HepG2 (cell line): ENCODE data around the gene TP73. TPM values are rescaled to one million over a fixed set of nuclear protein-coding genes. Genes with fewer than 3 reads are reported as not detected.

Experiments
- BCL3 ChIP-seq: sonication (generic); formaldehyde crosslinking; IDR thresholded peaks from 2 replicates; pipeline ENCODE4 v1.5.1; 2020; ENCODE audit warnings: mild to moderate bottlenecking, missing genetic modification reagents, moderate library complexity
- HMGXB4 ChIP-seq, 2 experiments: sonication (generic) in 1 of 2; formaldehyde crosslinking in 1 of 2; IDR thresholded peaks; 2 replicates each; pipeline versions ENCODE4 v1.4.0 to v1.6.1; 2018 to 2020; ENCODE audit warnings: missing genetic modification reagents in 2 of 2, borderline replicate concordance in 1 of 2, low read depth in 1 of 2, mild to moderate bottlenecking in 1 of 2, missing biosample characterization in 1 of 2
- JDP2 ChIP-seq: sonication (generic); formaldehyde crosslinking; IDR thresholded peaks from 2 replicates; pipeline ENCODE4 v1.8.1; 2022; ENCODE audit warnings: missing genetic modification reagents, borderline replicate concordance
- POLR2AphosphoS5 ChIP-seq: IDR thresholded peaks from 2 replicates; pipeline ENCODE4 v1.6.1; 2012; ENCODE audit warnings: low read depth, low read length
- TOPORS ChIP-seq: sonication (generic); formaldehyde crosslinking; IDR thresholded peaks from 2 replicates; pipeline ENCODE4 v1.8.0; 2023; ENCODE audit warnings: mild to moderate bottlenecking, missing genetic modification reagents
- WIZ ChIP-seq: sonication (generic); formaldehyde crosslinking; IDR thresholded peaks from 2 replicates; pipeline ENCODE4 v1.5.1; 2020; ENCODE audit warnings: mild to moderate bottlenecking, missing genetic modification reagents
- ZBTB46 ChIP-seq: sonication (generic); formaldehyde crosslinking; IDR thresholded peaks from 2 replicates; pipeline ENCODE4 v1.4.0; 2020; ENCODE audit warnings: mild to moderate bottlenecking, missing genetic modification reagents, borderline replicate concordance
- ZNF354B ChIP-seq: sonication (generic); formaldehyde crosslinking; IDR thresholded peaks from 2 replicates; pipeline ENCODE4 v1.8.0; 2022; ENCODE audit warnings: mild to moderate bottlenecking, missing genetic modification reagents
- ZNF513 ChIP-seq: sonication (generic); formaldehyde crosslinking; conservative IDR thresholded peaks from 2 replicates; pipeline ENCODE4 v1.5.0; 2020; ENCODE audit warnings: missing genetic modification reagents
- ZNF878 ChIP-seq: sonication (generic); formaldehyde crosslinking; IDR thresholded peaks from 2 replicates; pipeline ENCODE4 v1.8.1; 2023; ENCODE audit warnings: mild to moderate bottlenecking, missing genetic modification reagents, moderate library complexity
- polyA plus RNA-seq, 8 experiments: library from polyadenylated mRNA; depleted of rRNA in 3 of 8; stranded (reverse) in 7 of 8; unstranded in 1 of 8; fragments of >200 nt; fragmentation: Illumina TruSeq in 4 of 8; extraction: Trizol in 4 of 8; gene quantifications; 2 replicates each; pipeline versions ENCODE4 v1.2.1 to v1.2.3, GENCODE V29; 2011 to 2016; ENCODE audit warnings: low read depth in 4 of 8, missing spikeins in 1 of 8, mixed read lengths in 1 of 8; ENCODE audit not compliant: insufficient read depth in 1 of 8
- total RNA-seq, 5 experiments: library from RNA; depleted of rRNA; stranded (reverse); fragments of >200 nt; fragmentation: Illumina TruSeq; extraction: Trizol; gene quantifications; 2 replicates each; pipeline ENCODE4 v1.2.3, GENCODE V29; 2016; ENCODE audit warnings: low read depth in 1 of 5
- TF ChIP-seq, protein P1 (sequence below): sonication (generic); formaldehyde crosslinking; IDR thresholded peaks from 2 replicates; pipeline ENCODE4 v1.8.0; 2022; ENCODE audit warnings: missing genetic modification reagents, mild to moderate bottlenecking, moderate library complexity, borderline replicate concordance
- TF ChIP-seq, protein P2 (sequence below): sonication (generic); formaldehyde crosslinking; IDR thresholded peaks from 2 replicates; pipeline ENCODE4 v1.8.1; 2023; ENCODE audit warnings: mild to moderate bottlenecking, moderate library complexity, missing genetic modification reagents
- TF ChIP-seq, protein P3 (sequence below): sonication (generic); formaldehyde crosslinking; IDR thresholded peaks from 2 replicates; pipeline ENCODE4 v1.5.1; 2020; ENCODE audit warnings: missing genetic modification reagents, mild to moderate bottlenecking, borderline replicate concordance
- TF ChIP-seq, protein P4 (sequence below): sonication (generic); formaldehyde crosslinking; IDR thresholded peaks from 2 replicates; pipeline ENCODE4 v1.9.0; 2022; ENCODE audit warnings: low read depth, missing genetic modification reagents

TP73 gene
- total and polyA plus RNA-seq, 2 of the 13 experiments (the other 11 are each of a cell fraction or from before 2014, with no cell fraction given): 0.49 to 1.1 TPM

- TF ChIP-seq, protein P1, sequence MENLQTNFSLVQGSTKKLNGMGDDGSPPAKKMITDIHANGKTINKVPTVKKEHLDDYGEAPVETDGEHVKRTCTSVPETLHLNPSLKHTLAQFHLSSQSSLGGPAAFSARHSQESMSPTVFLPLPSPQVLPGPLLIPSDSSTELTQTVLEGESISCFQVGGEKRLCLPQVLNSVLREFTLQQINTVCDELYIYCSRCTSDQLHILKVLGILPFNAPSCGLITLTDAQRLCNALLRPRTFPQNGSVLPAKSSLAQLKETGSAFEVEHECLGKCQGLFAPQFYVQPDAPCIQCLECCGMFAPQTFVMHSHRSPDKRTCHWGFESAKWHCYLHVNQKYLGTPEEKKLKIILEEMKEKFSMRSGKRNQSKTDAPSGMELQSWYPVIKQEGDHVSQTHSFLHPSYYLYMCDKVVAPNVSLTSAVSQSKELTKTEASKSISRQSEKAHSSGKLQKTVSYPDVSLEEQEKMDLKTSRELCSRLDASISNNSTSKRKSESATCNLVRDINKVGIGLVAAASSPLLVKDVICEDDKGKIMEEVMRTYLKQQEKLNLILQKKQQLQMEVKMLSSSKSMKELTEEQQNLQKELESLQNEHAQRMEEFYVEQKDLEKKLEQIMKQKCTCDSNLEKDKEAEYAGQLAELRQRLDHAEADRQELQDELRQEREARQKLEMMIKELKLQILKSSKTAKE (CRISPR knock-in tag): no peak
- no peak for TF ChIP-seq BCL3 (CRISPR knock-in tag)
- no peak for TF ChIP-seq ZNF878 (CRISPR knock-in tag)
- TF ChIP-seq TOPORS (CRISPR knock-in tag): no peak
- no peak for TF ChIP-seq WIZ
- TF ChIP-seq, protein P2, sequence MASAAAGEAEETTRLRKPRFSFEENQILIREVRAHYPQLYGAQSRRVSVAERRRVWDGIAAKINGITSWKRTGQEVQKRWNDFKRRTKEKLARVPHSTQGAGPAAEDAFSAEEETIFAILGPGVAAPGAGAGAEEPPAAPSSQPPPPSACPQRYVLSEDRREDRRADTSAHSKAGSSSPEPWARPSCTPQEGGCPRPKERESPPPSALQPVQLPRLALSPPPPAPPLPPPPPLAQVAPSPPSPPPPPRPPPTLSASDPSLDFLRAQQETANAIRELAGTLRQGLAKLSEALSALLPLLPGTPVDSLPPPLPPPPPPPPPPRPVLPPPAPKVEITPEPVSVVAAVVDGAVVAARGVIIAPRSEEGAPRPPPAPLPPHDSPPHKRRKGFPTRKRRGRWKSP (CRISPR knock-in tag): no peak
- no peak for TF ChIP-seq ZNF513 (CRISPR knock-in tag)
- no peak for TF ChIP-seq JDP2 (CRISPR knock-in tag)
- TF ChIP-seq ZBTB46 (CRISPR knock-in tag): no peak
- TF ChIP-seq, protein P3, sequence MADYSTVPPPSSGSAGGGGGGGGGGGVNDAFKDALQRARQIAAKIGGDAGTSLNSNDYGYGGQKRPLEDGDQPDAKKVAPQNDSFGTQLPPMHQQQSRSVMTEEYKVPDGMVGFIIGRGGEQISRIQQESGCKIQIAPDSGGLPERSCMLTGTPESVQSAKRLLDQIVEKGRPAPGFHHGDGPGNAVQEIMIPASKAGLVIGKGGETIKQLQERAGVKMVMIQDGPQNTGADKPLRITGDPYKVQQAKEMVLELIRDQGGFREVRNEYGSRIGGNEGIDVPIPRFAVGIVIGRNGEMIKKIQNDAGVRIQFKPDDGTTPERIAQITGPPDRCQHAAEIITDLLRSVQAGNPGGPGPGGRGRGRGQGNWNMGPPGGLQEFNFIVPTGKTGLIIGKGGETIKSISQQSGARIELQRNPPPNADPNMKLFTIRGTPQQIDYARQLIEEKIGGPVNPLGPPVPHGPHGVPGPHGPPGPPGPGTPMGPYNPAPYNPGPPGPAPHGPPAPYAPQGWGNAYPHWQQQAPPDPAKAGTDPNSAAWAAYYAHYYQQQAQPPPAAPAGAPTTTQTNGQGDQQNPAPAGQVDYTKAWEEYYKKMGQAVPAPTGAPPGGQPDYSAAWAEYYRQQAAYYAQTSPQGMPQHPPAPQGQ (CRISPR knock-in tag): no peak
- TF ChIP-seq, protein P4, sequence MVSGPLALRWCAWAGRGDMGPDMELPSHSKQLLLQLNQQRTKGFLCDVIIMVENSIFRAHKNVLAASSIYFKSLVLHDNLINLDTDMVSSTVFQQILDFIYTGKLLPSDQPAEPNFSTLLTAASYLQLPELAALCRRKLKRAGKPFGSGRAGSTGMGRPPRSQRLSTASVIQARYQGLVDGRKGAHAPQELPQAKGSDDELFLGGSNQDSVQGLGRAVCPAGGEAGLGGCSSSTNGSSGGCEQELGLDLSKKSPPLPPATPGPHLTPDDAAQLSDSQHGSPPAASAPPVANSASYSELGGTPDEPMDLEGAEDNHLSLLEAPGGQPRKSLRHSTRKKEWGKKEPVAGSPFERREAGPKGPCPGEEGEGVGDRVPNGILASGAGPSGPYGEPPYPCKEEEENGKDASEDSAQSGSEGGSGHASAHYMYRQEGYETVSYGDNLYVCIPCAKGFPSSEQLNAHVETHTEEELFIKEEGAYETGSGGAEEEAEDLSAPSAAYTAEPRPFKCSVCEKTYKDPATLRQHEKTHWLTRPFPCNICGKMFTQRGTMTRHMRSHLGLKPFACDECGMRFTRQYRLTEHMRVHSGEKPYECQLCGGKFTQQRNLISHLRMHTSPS (CRISPR knock-in tag): no peak
- TF ChIP-seq ZNF354B: no peak
- peak; percentile 62 for TF ChIP-seq POLR2AphosphoS5
- TF ChIP-seq HMGXB4 (CRISPR knock-in tag; IDR thresholded peaks at IDR 0.05; ENCODE audit: borderline replicate concordance in 1 of 2, low read depth in 1 of 2): no peak
Observed at GRCh38 chr1:3777078-3777547, 124.8 kb downstream of the TP73 start (continued).
